PFSK-1 (cell line): Measurements from ENCODE around the gene C21orf58.

Experiments used
- FOXP2 ChIP-seq: optimal IDR thresholded peaks from 2 replicates; pipeline ENCODE3; 2011; ENCODE audit warnings: borderline replicate concordance, control low read depth, inconsistent platforms; ENCODE audit not compliant: insufficient read depth; ENCODE audit errors: extremely low read length, extremely low read depth
- POLR2AphosphoS5 ChIP-seq: IDR thresholded peaks from 2 replicates; pipeline ENCODE4 v1.6.1; 2012; ENCODE audit warnings: low read depth, mild to moderate bottlenecking, control low read depth, low read length, moderate library complexity
- SIN3A ChIP-seq: IDR thresholded peaks from 2 replicates; pipeline ENCODE4 v1.6.1; 2012; ENCODE audit warnings: mild to moderate bottlenecking, low read length, moderate library complexity, borderline replicate concordance; ENCODE audit not compliant: insufficient read depth
- TAF1 ChIP-seq: IDR thresholded peaks from 2 replicates; pipeline ENCODE4 v1.6.1; 2012; ENCODE audit warnings: low read length, control low read depth, borderline replicate concordance; ENCODE audit not compliant: insufficient read depth
- TF ChIP-seq, protein P1 (sequence below), 2 experiments: IDR thresholded peaks; 2 replicates each; pipeline versions ENCODE4 v1.6.1 to v1.8.0; 2011 to 2012; ENCODE audit warnings: low read depth in 2 of 2, low read length in 2 of 2, control low read depth in 1 of 2, inconsistent platforms in 1 of 2, mild to moderate bottlenecking in 1 of 2, moderate library complexity in 1 of 2; ENCODE audit not compliant: insufficient read depth in 1 of 2

Gene C21orf58

DNA sequence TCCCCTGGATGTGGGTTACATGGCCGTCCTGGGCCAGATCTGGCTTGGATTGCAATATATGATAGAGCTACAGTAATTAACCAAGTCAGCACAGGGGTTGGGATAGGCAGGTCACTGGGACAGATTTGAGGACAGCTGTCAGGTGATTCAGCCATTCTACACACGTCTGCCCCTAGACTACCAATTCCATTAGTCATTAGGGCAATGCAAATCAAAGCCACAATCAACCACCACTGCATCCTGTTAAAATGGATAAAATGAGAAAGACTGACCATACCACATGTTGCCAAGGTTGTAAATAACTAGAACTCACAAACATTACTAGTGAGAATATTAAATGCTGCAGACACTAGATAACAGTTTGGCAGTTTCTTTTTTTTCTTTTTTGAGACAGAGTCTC lies 16.0 kb downstream of the C21orf58 start:
- TF ChIP-seq SIN3A (no peak), POLR2AphosphoS5 (no peak), TAF1 (no peak), FOXP2 (no peak)
- TF ChIP-seq, protein P1, sequence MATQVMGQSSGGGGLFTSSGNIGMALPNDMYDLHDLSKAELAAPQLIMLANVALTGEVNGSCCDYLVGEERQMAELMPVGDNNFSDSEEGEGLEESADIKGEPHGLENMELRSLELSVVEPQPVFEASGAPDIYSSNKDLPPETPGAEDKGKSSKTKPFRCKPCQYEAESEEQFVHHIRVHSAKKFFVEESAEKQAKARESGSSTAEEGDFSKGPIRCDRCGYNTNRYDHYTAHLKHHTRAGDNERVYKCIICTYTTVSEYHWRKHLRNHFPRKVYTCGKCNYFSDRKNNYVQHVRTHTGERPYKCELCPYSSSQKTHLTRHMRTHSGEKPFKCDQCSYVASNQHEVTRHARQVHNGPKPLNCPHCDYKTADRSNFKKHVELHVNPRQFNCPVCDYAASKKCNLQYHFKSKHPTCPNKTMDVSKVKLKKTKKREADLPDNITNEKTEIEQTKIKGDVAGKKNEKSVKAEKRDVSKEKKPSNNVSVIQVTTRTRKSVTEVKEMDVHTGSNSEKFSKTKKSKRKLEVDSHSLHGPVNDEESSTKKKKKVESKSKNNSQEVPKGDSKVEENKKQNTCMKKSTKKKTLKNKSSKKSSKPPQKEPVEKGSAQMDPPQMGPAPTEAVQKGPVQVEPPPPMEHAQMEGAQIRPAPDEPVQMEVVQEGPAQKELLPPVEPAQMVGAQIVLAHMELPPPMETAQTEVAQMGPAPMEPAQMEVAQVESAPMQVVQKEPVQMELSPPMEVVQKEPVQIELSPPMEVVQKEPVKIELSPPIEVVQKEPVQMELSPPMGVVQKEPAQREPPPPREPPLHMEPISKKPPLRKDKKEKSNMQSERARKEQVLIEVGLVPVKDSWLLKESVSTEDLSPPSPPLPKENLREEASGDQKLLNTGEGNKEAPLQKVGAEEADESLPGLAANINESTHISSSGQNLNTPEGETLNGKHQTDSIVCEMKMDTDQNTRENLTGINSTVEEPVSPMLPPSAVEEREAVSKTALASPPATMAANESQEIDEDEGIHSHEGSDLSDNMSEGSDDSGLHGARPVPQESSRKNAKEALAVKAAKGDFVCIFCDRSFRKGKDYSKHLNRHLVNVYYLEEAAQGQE (IDR thresholded peaks at IDR 0.05; ENCODE audit: insufficient read depth in 1 of 2, low read depth in 2 of 2, low read length in 2 of 2) = no peak

- TF ChIP-seq, protein P1 (IDR thresholded peaks at IDR 0.05; ENCODE audit: insufficient read depth in 1 of 2, low read depth in 2 of 2, low read length in 2 of 2) = no peak
- TF ChIP-seq TAF1 = no peak
- no peak for TF ChIP-seq SIN3A
- no peak for TF ChIP-seq POLR2AphosphoS5
- TF ChIP-seq FOXP2 = no peak
Observed at GRCh38 chr21:46304955-46305354, 18.7 kb downstream of the C21orf58 start.

DNA sequence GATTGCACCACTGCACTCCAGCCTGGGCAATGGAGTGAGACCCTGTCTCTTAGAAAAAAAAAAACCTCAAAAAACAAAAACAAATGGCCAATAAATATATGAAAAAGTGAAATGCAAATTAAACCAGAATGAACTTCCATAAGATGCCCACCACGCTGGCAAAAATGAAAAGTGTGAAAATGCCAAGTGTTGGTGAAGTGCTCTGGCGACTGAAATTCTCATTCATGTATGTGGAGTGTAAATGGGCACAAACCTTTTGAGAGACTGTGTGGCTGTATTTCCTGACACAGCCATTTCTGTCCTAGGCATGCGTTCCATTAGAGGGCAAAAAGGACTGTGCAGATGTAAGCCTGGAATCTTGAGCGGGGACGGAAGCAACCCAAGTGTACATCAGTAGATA lies 19.2 kb downstream of the C21orf58 start:
- TF ChIP-seq, protein P1 (IDR thresholded peaks at IDR 0.05; ENCODE audit: insufficient read depth in 1 of 2, low read depth in 2 of 2, low read length in 2 of 2) = no peak
- no peak for TF ChIP-seq POLR2AphosphoS5
- no peak for TF ChIP-seq TAF1
- no peak for TF ChIP-seq FOXP2
- TF ChIP-seq SIN3A = no peak

GRCh38 chr21:46301759-46302158 lies 21.9 kb downstream of the C21orf58 start:
- TF ChIP-seq, protein P1 (IDR thresholded peaks at IDR 0.05; ENCODE audit: insufficient read depth in 1 of 2, low read depth in 2 of 2, low read length in 2 of 2) = no peak
- no peak for TF ChIP-seq SIN3A
- no peak for TF ChIP-seq FOXP2
- TF ChIP-seq POLR2AphosphoS5 = no peak
- no peak for TF ChIP-seq TAF1

DNA sequence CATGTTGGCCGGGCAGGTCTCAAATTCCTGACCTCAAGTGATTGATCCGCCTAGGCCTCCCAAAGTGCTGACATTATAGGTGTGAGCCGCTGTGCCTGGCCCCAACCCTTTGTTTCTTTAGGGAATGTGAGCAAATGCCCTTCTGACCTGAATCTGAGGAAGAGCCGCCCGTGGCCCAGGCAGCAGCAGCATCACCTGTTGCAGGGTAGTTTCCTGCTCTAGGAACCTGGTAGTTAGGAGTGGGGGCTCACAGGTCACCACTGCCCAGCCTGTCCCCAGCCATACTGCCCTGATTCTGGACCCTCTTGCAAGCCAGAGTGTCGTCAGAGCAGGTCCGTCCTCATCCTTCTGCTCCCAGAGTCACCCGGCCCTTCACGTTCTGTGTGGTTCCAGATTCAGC lies 24.5 kb downstream of the C21orf58 start:
- TF ChIP-seq TAF1 (no peak), POLR2AphosphoS5 (no peak), FOXP2 (no peak), SIN3A (no peak)
- TF ChIP-seq, protein P1 (IDR thresholded peaks at IDR 0.05; ENCODE audit: insufficient read depth in 1 of 2, low read depth in 2 of 2, low read length in 2 of 2) = no peak
